ENCODE data around the gene CTDSPL.
A peak's percentile ranks its signal among the peaks of the same experiment; 100 is the strongest.

Gene CTDSPL

DNA sequence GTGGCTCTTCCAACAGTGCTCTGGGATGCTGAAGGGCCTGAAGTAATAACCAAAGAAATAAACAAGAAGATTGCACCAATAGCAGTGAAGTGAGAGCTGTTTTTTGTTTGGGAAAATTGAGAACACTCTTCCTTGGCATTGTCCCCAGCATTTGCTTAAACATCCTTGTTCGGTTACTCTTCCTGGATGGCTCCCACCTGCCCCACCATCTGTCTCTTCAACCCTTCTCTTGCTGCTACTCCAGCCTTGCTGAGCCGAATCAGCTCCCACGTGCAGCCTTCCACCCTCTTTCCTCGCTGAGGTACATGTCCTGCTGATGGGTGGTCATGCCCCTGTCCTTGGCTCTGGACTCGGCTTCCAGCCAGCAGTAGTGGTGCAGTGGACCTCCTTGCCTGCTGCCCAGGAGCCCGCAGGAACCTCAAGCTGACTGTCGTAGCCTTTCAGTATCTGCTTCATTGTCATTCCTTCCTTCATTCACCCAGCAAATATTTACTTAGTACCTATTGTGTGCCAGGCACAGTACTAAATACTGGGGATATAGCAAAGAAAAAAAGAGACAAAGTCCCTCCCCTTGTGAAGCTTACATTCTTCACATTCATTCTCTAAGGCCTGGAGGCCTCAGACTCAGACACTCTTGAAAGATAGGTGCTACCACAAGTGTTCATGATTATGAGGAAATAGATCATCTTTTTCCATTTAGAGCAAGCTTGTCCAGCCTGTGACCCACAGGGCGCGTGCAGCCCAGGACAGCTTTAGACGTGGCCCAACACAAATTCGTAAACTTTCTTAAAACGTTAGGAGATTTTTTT is 111.8 kb downstream of the CTDSPL start:
- in situ Hi-C loops (cut with MboI; ENCODE audit: low sequenced_read_pairs, unreplicated experiment), result loop anchor here (10.0 kb wide), 1 partner anchor 119 kb away; no protein-coding TSS in a partner anchor
- TF ChIP-seq, protein P1, sequence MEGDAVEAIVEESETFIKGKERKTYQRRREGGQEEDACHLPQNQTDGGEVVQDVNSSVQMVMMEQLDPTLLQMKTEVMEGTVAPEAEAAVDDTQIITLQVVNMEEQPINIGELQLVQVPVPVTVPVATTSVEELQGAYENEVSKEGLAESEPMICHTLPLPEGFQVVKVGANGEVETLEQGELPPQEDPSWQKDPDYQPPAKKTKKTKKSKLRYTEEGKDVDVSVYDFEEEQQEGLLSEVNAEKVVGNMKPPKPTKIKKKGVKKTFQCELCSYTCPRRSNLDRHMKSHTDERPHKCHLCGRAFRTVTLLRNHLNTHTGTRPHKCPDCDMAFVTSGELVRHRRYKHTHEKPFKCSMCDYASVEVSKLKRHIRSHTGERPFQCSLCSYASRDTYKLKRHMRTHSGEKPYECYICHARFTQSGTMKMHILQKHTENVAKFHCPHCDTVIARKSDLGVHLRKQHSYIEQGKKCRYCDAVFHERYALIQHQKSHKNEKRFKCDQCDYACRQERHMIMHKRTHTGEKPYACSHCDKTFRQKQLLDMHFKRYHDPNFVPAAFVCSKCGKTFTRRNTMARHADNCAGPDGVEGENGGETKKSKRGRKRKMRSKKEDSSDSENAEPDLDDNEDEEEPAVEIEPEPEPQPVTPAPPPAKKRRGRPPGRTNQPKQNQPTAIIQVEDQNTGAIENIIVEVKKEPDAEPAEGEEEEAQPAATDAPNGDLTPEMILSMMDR (IDR thresholded peaks at IDR 0.05; ENCODE audit: borderline replicate concordance, control extremely low read depth, extremely low read depth, insufficient read depth, missing control alignments), result no peak

DNA sequence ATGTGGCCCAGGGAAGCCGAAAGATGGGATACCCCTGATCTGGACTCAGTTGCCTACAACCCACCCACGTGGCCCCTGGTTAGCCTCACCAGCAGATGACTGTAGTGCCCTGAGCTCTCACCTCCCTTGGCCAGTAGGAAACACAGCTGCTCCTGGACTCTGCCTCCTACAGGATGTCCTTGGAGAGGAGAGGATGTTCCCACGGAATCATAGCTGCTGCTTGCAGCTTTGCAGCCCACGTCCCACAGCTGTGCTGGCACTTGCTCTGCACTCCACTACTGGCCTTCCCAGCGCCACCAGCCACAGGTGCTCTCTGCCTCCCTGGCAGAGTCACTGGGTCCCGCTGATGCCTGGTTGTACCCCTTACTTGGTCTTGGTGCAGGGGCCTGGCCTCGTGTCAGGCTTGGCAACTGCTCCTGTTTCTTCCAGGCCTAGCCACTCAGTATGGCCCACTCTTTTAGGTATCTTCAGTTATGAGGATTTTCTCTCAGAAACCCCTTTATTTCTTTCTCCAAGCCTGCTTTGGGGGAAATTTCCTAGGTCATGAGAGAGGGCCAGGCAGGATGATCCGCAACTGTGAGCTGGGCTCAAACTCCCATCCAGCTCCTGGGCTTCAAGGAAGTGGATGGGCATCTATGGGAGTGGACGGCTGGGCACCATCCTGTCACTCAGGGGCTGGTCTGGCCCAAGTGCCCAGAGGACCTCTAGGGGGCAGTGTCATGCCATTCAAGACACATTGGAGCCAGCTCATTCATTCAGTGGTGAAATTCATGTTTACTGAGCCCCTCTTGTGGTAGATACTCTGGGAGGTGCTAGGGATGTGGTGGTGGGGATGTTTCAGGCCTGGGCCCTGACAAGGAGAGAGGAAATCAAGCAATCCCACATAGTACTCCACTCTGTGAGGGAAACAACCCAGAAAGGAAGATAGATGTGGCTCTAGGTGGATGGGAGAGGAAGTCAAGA is 112.7 kb downstream of the CTDSPL start:
- TF ChIP-seq, protein P1 (IDR thresholded peaks at IDR 0.05; ENCODE audit: borderline replicate concordance, control extremely low read depth, extremely low read depth, insufficient read depth, missing control alignments), result peak; percentile 92
- peak; percentile 82 for DNase-seq (ENCODE audit: low spot score)
- in situ Hi-C loops (cut with MboI; ENCODE audit: low sequenced_read_pairs, unreplicated experiment), result loop anchor here (10.0 kb wide), 1 partner anchor 120 kb away; no protein-coding TSS in a partner anchor

More for the DNA sequence above, 111.8 kb downstream of the CTDSPL start:
- no peak for DNase-seq (ENCODE audit: low spot score)

DNA sequence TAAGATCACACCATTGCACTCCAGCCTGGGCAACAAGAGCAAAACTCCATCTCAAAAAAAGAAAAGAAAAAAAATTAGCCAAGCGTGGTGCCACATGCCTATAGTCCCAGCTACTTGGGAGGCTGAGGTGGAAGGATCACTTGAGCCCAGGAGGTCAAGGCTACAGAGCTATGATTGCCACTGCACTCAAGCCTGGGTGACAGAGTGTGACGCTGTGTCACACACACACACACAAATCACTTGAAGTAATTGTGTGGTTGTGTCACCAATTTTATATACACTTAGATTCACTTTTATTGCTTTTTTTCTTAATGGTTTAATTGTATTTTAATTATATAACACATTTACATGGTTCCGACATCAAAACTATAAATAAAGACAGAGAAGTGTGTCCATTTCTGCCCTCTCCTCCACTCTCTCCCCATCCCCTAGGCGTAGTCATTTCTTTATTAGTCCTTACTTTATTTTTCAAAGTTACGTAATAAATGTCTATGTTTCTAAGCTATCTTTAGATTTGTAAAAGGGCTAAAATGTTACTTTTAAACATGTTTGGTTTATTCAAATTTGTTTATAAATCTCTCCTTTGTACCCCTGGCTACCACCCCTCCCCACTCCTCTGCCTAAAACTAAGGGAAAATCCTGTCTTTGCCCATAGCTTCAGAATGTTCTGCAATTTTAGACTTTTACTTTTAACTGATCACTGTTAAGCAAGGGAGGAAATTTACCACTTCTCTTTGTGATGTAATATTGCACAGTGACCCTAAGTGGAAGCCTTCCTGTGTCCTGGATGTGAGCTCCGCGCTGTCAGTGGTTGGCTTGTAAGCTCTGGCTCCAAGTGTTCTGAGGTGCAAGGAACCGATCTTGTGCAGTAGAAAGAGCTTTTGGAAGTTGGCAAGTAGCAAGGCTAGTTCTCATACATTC is 118.1 kb downstream of the CTDSPL start:
- no peak for DNase-seq (ENCODE audit: low spot score)
- TF ChIP-seq, protein P1 (IDR thresholded peaks at IDR 0.05; ENCODE audit: borderline replicate concordance, control extremely low read depth, extremely low read depth, insufficient read depth, missing control alignments), result no peak
- in situ Hi-C loops (cut with MboI; ENCODE audit: low sequenced_read_pairs, unreplicated experiment), result loop anchor here (10.0 kb wide), 1 partner anchor 125 kb away; no protein-coding TSS in a partner anchor

DNA sequence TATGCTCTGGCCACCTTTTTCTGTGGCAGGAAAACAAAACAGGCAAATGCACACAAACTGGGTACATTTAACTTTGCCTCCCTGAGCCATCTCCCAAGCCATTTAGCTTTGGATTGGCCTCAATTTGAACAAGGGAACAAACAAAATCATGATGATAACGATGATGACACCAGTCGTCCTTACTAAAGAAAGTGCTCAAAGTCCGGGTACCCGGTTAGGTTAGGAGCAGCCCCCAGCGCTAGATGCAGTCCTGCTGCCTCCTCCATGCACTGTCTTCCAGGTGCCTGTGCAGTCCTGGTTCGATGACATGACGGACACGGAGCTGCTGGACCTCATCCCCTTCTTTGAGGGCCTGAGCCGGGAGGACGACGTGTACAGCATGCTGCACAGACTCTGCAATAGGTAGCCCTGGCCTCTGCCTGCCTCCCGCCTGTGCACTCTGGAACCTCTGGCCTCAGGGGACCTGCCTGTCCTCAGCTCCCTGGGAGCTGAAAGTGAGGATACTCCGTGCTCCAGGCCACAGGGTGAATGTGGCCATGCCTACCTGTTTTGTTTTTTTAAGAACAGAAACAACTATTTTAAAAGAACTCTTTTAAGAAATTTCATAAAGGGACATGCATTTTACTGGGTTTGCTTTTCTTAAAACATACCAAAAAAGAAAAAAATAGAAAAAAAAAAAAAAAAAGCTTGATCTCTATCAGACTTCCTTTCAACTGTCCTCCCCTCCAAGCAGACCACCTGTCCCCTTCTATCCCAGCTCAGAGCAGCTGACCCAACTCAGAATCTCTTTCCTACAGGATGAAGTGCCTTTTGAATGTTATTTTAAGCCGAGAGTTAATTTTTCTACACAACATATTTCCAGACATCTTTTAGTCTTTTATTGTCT is 119.0 kb downstream of the CTDSPL start:
- in situ Hi-C loops (cut with MboI; ENCODE audit: low sequenced_read_pairs, unreplicated experiment), result no loop called here

DNA sequence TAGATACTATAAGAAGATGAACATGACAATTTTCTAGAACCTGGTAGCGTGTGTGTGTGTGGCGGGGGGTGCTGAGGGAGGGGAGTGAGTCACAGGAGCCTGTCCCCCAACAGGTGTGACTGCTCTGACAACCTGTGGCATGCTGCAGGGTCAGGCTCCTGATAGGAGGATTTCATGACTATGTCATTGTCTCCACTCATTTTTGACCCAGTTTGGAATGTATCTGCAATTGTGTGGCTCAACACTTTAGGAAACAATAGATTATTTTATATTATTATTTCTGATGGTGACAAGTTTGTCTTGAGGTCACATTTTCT is 119.6 kb downstream of the CTDSPL start:
- DNase-seq (ENCODE audit: low spot score), result no peak
- in situ Hi-C loops (cut with MboI; ENCODE audit: low sequenced_read_pairs, unreplicated experiment), result no loop called here
- TF ChIP-seq, protein P1 (IDR thresholded peaks at IDR 0.05; ENCODE audit: borderline replicate concordance, control extremely low read depth, extremely low read depth, insufficient read depth, missing control alignments), result no peak

More for the DNA sequence above, 119.0 kb downstream of the CTDSPL start:
- TF ChIP-seq, protein P1 (IDR thresholded peaks at IDR 0.05; ENCODE audit: borderline replicate concordance, control extremely low read depth, extremely low read depth, insufficient read depth, missing control alignments), result no peak
- DNase-seq (ENCODE audit: low spot score), result no peak

Data from GM13976 (cell line).